Skeletal muscle tissue (tissue), 4 donors: ENCODE measurements around the gene PRR7. TPM values are rescaled to one million over a fixed set of nuclear protein-coding genes. Genes with fewer than 3 reads are reported as not detected.
A peak's percentile ranks its signal among the peaks of the same experiment; 100 is the strongest.

Source experiments
- H3K27ac ChIP-seq: one replicate; pipeline ENCODE4 v1.7.0; 2013; ENCODE audit warnings: mild to moderate bottlenecking, low read depth, low read length, inconsistent platforms
- H3K27me3 ChIP-seq, 3 donors: one replicate each; pipeline ENCODE4 v1.7.0; 2013; ENCODE audit warnings: low read length in 3 of 3; ENCODE audit not compliant: control insufficient read depth in 3 of 3, insufficient read depth in 3 of 3
- H3K36me3 ChIP-seq, 3 donors: one replicate each; pipeline ENCODE4 v1.7.0; 2013; ENCODE audit warnings: low read length in 3 of 3; ENCODE audit not compliant: control insufficient read depth in 3 of 3, insufficient read depth in 3 of 3
- H3K4me1 ChIP-seq, 3 donors: one replicate each; pipeline ENCODE4 v1.7.0; 2013; ENCODE audit warnings: low read length in 3 of 3, mild to moderate bottlenecking in 3 of 3; ENCODE audit not compliant: control insufficient read depth in 3 of 3, insufficient read depth in 3 of 3
- H3K4me3 ChIP-seq, 3 donors: one replicate each; pipeline ENCODE4 v1.7.0; 2013; ENCODE audit warnings: low read length in 3 of 3
- H3K9ac ChIP-seq, 3 donors: one replicate each; pipeline ENCODE4 v1.7.0; 2013; ENCODE audit warnings: low read length in 3 of 3, mild to moderate bottlenecking in 3 of 3, moderate library complexity in 2 of 3, low read depth in 1 of 3
- H3K9me3 ChIP-seq, 3 donors: one replicate each; pipeline ENCODE4 v1.7.0; 2013; ENCODE audit warnings: low read length in 3 of 3; ENCODE audit not compliant: control insufficient read depth in 3 of 3
- total RNA-seq: library from RNA; depleted of rRNA; stranded (reverse); fragments of >200 nt; gene quantifications from one replicate; pipeline ENCODE4 v1.2.3, GENCODE V29; 2014
- donor health status: Osteomylitis.

The PRR7 gene
- total RNA-seq, 1 donor from 2014 or later, result 0.52 TPM

GRCh38 chr5:177459357-177459756 lies 12.7 kb downstream of the PRR7 start:
- Histone ChIP-seq H3K4me1 (peaks cover 16 to 25% (median 19%) of the 10 kb centered on the region in 3 donors), H3K27ac (no peak overlapping the region), H3K9ac (no peak overlapping the region), H3K9me3 (no peaks in the 10 kb centered on the region), H3K27me3 (no peaks in the 10 kb centered on the region), H3K36me3 (peaks cover 0 to 6% (median 6%) of the 10 kb centered on the region in 3 donors), H3K4me3 (no peak overlapping the region)

GRCh38 chr5:177459819-177460628 lies 13.4 kb downstream of the PRR7 start:
- Histone ChIP-seq H3K27me3 (no peaks in the 10 kb centered on the region), H3K9me3 (no peaks in the 10 kb centered on the region), H3K36me3 (peaks cover 0 to 6% (median 6%) of the 10 kb centered on the region in 3 donors), H3K4me1 (peaks cover 14 to 22% (median 16%) of the 10 kb centered on the region in 3 donors), H3K27ac (no peak overlapping the region), H3K4me3 (no peak overlapping the region), H3K9ac (no peak overlapping the region)

- Histone ChIP-seq H3K27me3 (no peaks in the 10 kb centered on the region), H3K4me3 (no peak overlapping the region), H3K4me1 (peaks cover 0 to 7% (median 4%) of the 10 kb centered on the region in 3 donors), H3K9ac (no peak overlapping the region), H3K36me3 (peaks cover 13 to 20% (median 14%) of the 10 kb centered on the region in 3 donors), H3K27ac (peak overlapping the region; percentile 62), H3K9me3 (no peaks in the 10 kb centered on the region)
Measured at GRCh38 chr5:177462021-177462670, 15.5 kb downstream of the PRR7 start.

DNA sequence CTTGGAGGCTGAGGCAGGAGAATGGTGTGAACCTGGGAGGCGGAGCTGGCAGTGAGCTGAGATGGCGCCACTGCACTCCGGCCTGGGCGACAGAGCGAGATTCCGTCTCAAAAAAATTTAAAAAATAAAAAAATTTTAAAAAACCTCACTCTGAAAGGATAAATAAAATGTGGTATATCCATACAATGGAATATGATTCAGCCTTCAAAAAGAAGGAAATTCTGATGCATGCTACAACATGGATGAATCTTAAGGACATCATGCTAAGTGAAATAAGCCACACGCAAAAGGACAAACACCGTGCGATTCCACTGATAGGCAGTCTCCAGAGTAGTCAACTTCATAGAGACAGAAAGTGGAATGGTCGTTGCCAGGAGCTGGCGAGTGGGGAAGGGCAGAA lies 18.4 kb downstream of the PRR7 start:
- no peak overlapping the region for H3K27ac ChIP-seq
- no peak overlapping the region for H3K4me3 ChIP-seq
- H3K4me1 ChIP-seq, result peaks cover 7 to 13% (median 7%) of the 10 kb centered on the region in 3 donors
- H3K9me3 ChIP-seq, result no peaks in the 10 kb centered on the region
- no peaks in the 10 kb centered on the region for H3K27me3 ChIP-seq
- H3K9ac ChIP-seq, result no peak overlapping the region
- peaks cover 10 to 15% (median 14%) of the 10 kb centered on the region in 3 donors for H3K36me3 ChIP-seq

DNA sequence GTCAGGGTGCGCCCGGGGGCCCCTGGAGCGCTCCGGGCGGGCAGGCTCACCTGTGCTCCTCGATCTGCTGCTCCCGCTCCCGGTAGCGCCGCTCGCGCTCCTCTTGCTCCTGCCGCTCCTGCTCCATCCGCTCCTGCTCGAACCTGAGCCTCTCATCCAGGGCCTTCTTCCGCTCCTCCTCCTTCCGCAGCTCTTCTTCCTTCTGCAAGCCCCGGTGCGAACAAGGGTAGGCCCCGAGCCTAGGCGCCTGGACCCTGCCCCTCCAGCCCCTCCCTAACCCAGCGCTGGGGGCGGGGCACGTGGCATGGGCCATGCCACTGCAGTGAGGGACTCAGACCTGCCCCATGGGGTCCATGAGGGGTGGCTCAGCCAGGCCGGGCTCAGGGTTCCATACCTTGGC lies 20.2 kb downstream of the PRR7 start:
- Histone ChIP-seq H3K27me3 (no peaks in the 10 kb centered on the region), H3K27ac (no peak overlapping the region), H3K9me3 (no peaks in the 10 kb centered on the region), H3K4me1 (peaks cover 20 to 29% (median 25%) of the 10 kb centered on the region in 3 donors), H3K4me3 (no peak overlapping the region), H3K36me3 (peaks cover 6 to 15% (median 14%) of the 10 kb centered on the region in 3 donors), H3K9ac (no peak overlapping the region)

DNA sequence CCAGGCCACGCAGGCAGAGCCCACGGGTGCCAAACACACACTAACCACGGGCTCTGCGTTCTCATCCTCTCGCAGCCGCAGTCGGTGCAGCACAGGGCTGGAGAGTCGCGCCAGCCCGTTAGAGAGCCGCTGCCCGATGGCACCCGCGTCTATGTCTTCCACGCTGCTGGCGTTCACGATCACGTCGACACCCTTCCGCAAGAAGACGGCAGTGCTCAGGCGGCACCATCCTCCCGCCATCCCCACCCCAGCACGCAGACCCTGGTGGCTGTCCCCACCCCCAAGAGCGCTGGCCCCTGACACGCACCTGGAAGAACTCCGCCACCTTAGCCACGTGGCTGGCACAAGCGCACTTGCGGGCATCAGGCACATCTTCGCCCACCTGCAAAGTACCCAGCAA lies 20.8 kb downstream of the PRR7 start:
- Histone ChIP-seq H3K4me1 (peaks cover 24 to 34% (median 31%) of the 10 kb centered on the region in 3 donors), H3K27me3 (no peaks in the 10 kb centered on the region), H3K9ac (no peak overlapping the region), H3K9me3 (no peaks in the 10 kb centered on the region), H3K36me3 (peaks cover 6 to 15% (median 14%) of the 10 kb centered on the region in 3 donors), H3K27ac (no peak overlapping the region), H3K4me3 (no peak overlapping the region)

DNA sequence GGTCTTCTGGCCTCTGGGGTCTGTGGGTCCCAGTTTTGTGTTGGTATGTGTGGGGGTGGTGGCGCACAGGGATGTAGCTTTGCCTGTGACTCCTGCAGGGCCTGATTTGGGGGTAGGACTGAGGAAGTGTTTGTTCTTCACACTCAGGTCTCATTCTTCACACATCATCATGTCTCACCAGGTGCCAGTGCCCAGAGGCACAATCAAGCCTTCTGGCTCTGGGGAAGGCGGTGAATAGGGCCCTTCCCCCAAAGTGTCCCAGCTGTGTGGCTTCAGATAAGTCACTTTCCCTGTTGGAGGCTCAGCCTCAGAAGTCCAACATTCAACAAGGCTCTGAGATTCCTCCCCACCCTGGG lies 21.7 kb downstream of the PRR7 start:
- Histone ChIP-seq H3K4me1 (peaks cover 24 to 35% (median 34%) of the 10 kb centered on the region in 3 donors), H3K9me3 (no peaks in the 10 kb centered on the region), H3K4me3 (no peak overlapping the region), H3K9ac (no peak overlapping the region), H3K27me3 (no peaks in the 10 kb centered on the region), H3K36me3 (peaks cover 6 to 15% (median 14%) of the 10 kb centered on the region in 3 donors), H3K27ac (no peak overlapping the region)

GRCh38 chr5:177468685-177469628 lies 22.3 kb downstream of the PRR7 start:
- Histone ChIP-seq H3K36me3 (peaks cover 6 to 15% (median 14%) of the 10 kb centered on the region in 3 donors), H3K9ac (no peak overlapping the region), H3K27me3 (peaks cover 0 to under 1% (median 0%) of the 10 kb centered on the region in 3 donors), H3K4me3 (no peak overlapping the region), H3K4me1 (peaks cover 26 to 36% (median 34%) of the 10 kb centered on the region in 3 donors), H3K27ac (no peak overlapping the region), H3K9me3 (no peaks in the 10 kb centered on the region)

DNA sequence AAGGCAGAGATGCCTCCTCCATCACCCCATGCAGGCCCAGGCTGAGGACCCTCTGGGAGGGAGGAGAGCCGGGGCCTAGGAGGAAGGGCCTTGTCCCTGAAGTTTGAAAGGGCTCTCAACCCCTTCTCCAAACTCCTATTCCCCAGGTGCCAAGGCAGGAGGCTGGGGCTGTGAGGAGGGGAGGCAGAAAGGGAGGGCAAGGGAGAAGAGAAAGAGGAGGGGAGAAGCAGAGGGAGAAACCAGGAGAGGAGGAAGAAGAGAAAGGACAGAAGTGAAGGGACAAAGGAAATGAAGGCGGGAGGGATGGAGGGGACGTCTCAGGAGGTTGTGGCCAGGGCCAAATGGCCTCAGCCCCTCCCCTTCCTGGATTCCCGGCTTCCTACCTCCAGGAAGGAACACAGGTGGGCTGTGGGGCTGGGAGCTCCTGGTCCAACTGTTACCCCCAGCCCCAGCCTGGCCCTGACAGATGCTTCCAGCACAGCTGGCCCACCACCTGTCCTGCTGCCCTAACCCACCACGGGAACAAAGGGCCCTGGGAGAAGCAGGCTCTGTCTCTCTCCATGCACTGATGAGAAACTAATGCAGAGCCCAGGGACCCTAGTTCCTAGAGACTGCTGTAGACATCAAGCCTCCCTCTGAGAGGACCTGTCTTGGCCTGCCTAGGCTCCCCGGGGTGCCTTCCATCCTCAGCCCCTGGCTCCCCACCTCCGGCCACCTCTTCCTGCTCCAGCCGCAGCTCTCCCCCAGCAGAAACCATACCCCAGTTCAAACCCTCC lies 23.3 kb downstream of the PRR7 start:
- Histone ChIP-seq H3K4me1 (peaks cover 29 to 37% (median 34%) of the 10 kb centered on the region in 3 donors), H3K9me3 (no peaks in the 10 kb centered on the region), H3K9ac (peak overlapping the region in 2 of 3 donors; percentile 23 to 57), H3K27ac (no peak overlapping the region), H3K4me3 (no peak overlapping the region), H3K27me3 (peaks cover 0 to 6% (median 0%) of the 10 kb centered on the region in 3 donors), H3K36me3 (peaks cover 6 to 15% (median 14%) of the 10 kb centered on the region in 3 donors)
